ENCODE results near the gene TEPSIN. TPM values are rescaled to one million over a fixed set of nuclear protein-coding genes. Genes with fewer than 3 reads are reported as not detected.

The TEPSIN gene
- total RNA-seq, 1 donor, result 17.7 TPM

DNA sequence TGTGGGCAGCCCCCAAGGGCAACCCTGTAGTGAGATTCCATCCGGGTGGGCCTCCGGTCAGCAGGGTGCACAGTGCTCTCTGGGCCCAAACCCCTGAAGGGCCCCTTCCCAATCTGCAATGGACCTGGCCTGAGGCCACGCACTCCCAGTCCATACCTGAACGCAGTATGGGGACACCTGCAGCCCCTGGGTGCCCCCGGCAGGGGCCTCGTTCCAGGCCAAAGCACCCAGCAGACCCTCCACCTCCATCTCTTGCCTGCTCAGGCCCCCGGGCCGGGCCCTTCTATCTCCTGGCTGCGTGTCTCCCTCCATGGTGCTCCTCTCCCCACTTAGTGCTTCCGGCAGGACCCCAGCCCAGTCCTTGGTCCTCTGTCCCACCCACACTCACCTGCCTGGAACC is 55.5 kb downstream of the TEPSIN start:
- TF ChIP-seq, protein P1, sequence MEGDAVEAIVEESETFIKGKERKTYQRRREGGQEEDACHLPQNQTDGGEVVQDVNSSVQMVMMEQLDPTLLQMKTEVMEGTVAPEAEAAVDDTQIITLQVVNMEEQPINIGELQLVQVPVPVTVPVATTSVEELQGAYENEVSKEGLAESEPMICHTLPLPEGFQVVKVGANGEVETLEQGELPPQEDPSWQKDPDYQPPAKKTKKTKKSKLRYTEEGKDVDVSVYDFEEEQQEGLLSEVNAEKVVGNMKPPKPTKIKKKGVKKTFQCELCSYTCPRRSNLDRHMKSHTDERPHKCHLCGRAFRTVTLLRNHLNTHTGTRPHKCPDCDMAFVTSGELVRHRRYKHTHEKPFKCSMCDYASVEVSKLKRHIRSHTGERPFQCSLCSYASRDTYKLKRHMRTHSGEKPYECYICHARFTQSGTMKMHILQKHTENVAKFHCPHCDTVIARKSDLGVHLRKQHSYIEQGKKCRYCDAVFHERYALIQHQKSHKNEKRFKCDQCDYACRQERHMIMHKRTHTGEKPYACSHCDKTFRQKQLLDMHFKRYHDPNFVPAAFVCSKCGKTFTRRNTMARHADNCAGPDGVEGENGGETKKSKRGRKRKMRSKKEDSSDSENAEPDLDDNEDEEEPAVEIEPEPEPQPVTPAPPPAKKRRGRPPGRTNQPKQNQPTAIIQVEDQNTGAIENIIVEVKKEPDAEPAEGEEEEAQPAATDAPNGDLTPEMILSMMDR (IDR thresholded peaks at IDR 0.05; ENCODE audit: insufficient read depth, low read depth, low read length), result no peak
- H3K4me3 ChIP-seq (ENCODE audit: low read depth, low read length), result no peak overlapping the region
- DNase-seq (ENCODE audit: low read depth), result no peak

DNA sequence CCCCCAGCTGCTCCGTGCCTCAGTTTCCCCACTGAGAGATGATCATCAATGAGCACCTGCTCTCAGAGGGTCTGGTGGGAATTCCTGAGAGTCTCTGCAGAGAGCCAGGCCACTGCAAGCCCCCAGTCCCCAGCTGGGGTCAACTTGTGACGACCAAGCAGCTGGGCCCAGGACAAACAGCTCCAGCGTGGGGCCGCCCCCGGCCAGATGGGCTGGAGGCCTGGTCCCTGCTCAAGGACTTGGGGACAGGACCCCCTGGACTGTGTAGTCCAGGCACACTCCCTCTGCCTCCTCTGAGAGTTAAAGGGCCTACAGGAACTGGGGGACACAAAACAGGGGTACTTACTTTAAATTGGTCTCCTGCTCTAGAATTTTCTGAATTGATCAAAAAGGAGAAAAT is 56.3 kb downstream of the TEPSIN start:
- TF ChIP-seq, protein P1 (IDR thresholded peaks at IDR 0.05; ENCODE audit: insufficient read depth, low read depth, low read length), result no peak
- no peak overlapping the region for H3K4me3 ChIP-seq (ENCODE audit: low read depth, low read length)
- DNase-seq (ENCODE audit: low read depth), result no peak

DNA sequence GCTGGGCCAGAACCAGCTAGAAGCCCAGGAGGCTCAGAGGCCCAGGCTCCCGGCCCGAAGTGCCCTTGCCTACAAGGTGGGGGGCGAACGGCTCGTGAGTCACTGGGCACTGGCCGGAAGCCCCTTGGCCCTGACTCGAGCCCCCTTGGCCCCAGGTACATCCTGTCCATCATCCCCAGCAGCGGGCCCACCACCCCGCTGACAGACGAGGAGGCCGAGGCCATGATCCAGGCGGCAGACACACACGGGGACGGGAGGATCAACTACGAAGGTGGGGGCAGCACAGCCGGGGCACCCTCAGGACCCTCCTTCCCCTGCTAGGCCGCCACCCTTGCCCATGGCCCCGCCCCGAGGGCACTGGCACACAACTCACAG is 57.1 kb downstream of the TEPSIN start:
- H3K4me3 ChIP-seq (ENCODE audit: low read depth, low read length), result no peak overlapping the region
- TF ChIP-seq, protein P1 (IDR thresholded peaks at IDR 0.05; ENCODE audit: insufficient read depth, low read depth, low read length), result no peak
- DNase-seq (ENCODE audit: low read depth), result no peak

DNA sequence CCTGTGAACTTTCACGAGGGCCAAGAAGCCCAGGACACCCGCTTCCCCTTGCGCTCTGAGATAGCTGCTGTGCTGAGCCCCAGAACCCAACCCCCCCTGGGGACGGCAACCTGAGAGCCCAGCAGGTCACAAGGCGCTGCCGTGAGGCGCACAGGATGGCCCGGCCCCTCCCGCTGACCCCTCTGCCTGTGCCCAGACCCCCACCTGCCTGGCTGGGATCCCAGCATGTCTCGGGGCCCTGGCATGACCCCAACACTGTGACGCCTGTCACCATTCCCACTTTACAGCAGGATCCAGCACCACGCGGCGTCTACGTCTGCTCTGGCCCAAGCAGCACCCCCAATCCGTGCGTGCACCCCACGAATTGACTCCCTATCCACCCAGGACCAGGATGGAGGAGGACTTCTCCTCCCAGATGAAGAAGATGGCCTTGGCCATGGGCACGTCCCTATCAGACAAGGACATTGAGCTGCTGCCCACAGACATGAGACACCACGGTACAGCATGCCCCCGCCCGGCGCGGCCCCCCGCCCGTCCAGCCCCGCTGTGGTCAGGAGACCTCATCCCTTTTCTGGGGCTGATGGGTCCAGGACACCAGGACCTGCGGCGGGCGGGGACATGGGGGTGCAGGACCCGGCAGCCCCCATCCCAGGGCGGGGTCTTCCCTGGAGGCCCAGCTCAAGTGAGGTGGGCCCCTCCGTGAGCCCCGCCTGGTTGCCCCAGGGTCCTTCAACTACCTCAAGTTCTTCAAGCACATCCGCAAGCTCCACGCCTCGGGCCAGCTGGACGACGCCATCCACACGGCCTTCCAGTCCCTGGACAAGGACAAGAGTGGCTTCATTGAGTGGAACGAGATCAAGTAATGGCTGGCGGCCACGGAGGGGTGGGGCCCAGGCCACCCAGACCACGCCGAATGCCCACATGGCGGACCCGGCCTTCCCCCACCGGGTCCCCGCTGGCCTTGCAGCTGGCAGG is 57.7 kb downstream of the TEPSIN start:
- DNase-seq (ENCODE audit: low read depth), result no peak
- TF ChIP-seq, protein P1 (IDR thresholded peaks at IDR 0.05; ENCODE audit: insufficient read depth, low read depth, low read length), result no peak

DNA sequence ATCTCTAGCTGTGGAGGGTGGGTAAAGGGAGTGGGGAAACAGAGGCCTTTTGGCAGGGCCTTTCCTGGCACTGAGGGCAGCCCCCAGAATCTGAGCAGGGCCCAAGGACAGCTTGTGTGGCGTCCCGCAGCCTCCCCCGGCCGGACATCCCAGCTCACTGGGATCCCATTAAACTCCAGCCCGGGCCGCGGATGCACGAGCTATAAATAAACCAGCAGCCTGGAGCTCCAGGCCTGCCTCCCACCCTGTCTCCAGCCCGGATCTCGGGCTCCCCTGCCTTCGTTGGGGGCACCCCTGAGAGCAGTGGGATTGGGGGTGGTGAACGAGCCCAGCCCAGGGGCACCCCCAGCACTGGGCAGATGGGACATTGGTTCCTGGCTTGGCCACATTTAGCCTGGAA is 59.0 kb downstream of the TEPSIN start:
- DNase-seq (ENCODE audit: low read depth), result no peak
- TF ChIP-seq, protein P1 (IDR thresholded peaks at IDR 0.05; ENCODE audit: insufficient read depth, low read depth, low read length), result no peak
- no peak overlapping the region for H3K4me3 ChIP-seq (ENCODE audit: low read depth, low read length)

More for the DNA sequence above, 57.7 kb downstream of the TEPSIN start:
- H3K4me3 ChIP-seq (ENCODE audit: low read depth, low read length), result no peak overlapping the region

DNA sequence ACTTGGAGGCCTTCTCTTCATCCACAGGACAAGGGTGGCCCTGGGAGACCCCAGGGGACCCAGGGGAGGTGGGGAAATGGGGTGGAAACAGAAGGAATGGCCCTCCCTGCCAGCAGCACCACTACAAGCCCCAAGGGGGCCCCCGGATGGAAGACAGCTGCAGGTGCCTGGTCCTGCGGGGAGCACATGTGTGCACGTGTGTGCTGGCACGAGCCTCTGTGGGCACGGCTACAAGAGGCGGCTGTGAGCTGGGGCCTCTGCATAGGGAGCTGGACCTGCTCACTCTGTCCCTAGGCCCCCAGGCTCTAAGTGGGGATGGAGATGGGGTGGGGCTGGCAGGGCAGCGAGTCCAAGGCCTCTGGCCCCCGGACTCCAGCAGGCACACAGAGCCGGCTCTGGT is 59.6 kb downstream of the TEPSIN start:
- no peak overlapping the region for H3K4me3 ChIP-seq (ENCODE audit: low read depth, low read length)
- TF ChIP-seq, protein P1 (IDR thresholded peaks at IDR 0.05; ENCODE audit: insufficient read depth, low read depth, low read length), result no peak
- DNase-seq (ENCODE audit: low read depth), result no peak

Other genes with a start within 250 kb of the TEPSIN start
- gene CHMP6, start 247.2 kb downstream of the TEPSIN start, total RNA-seq, result 19.4 and 24.2 TPM in 2 replicates
- gene BAIAP2, start 203.9 kb downstream of the TEPSIN start, total RNA-seq, result 12.6 and 25.0 TPM in 2 replicates
- not detected in 2 replicates for gene PVALEF, start 73.5 kb downstream of the TEPSIN start, total RNA-seq
- gene AATK, start 72.8 kb downstream of the TEPSIN start, total RNA-seq, result under 0.01 and 0.32 TPM in 2 replicates
- gene CEP131, start 16.1 kb downstream of the TEPSIN start, total RNA-seq, result 9.9 and 10.3 TPM in 2 replicates
- 31.5 and 32.2 TPM in 2 replicates for gene NDUFAF8, start 263 bp upstream of the TEPSIN start, total RNA-seq
- 51.4 and 57.3 TPM in 2 replicates for gene SLC38A10, start 56.3 kb upstream of the TEPSIN start, total RNA-seq
- gene BAHCC1, start 156.4 kb upstream of the TEPSIN start, total RNA-seq, result 6.5 and 8.4 TPM in 2 replicates

Data from fibroblast of villous mesenchyme (primary cell).